Lung (tissue), 12 donors: Measurements from ENCODE around the gene FAM118A. TPM values are rescaled to one million over a fixed set of nuclear protein-coding genes. Genes with fewer than 3 reads are reported as not detected.

Source experiments
- ATAC-seq: fragments of 200-7000 bp; cut with Tn5 transposase; one replicate; pipeline ENCODE4 v1.9.1; 2020; ENCODE audit warnings: moderate number of reproducible peaks; ENCODE audit not compliant: insufficient read depth, low FRiP score
- DNase-seq, 3 donors: peaks; one replicate each; pipeline ENCODE4 v3.0.0-alpha.2; 2013 to 2017
- H3K27ac ChIP-seq, 2 donors: one replicate each; pipeline ENCODE4 v1.5.1; 2013; ENCODE audit warnings: mild to moderate bottlenecking in 2 of 2, moderate library complexity in 2 of 2, control low read depth in 1 of 2, inconsistent platforms in 1 of 2, low read depth in 1 of 2, low read length in 1 of 2
- H3K27me3 ChIP-seq, 3 donors: one replicate each; pipeline ENCODE4 v1.5.1; 2013; ENCODE audit warnings: low read length in 2 of 3; ENCODE audit not compliant: control insufficient read depth in 3 of 3, insufficient read depth in 3 of 3
- H3K36me3 ChIP-seq, 4 donors: one replicate each; pipeline ENCODE4 v1.5.1; 2013; ENCODE audit warnings: low read length in 4 of 4, mild to moderate bottlenecking in 1 of 4, moderate library complexity in 1 of 4; ENCODE audit not compliant: control insufficient read depth in 4 of 4, insufficient read depth in 4 of 4
- H3K4me1 ChIP-seq, 5 donors: one replicate each; pipeline ENCODE4 v1.5.1; 2013; ENCODE audit warnings: low read length in 5 of 5, mild to moderate bottlenecking in 2 of 5, moderate library complexity in 1 of 5; ENCODE audit not compliant: control insufficient read depth in 5 of 5, insufficient read depth in 5 of 5
- H3K4me3 ChIP-seq: one replicate; pipeline ENCODE4 v1.5.1; 2013; ENCODE audit warnings: mild to moderate bottlenecking, control low read depth, moderate library complexity
- H3K9ac ChIP-seq, 2 donors: one replicate each; pipeline ENCODE4 v1.5.1; 2013; ENCODE audit warnings: low read length in 2 of 2, control low read depth in 1 of 2; ENCODE audit not compliant: insufficient read depth in 1 of 2
- H3K9me3 ChIP-seq, 4 donors: one replicate each; pipeline ENCODE4 v1.5.1; 2013; ENCODE audit warnings: low read length in 3 of 4, mild to moderate bottlenecking in 1 of 4, moderate library complexity in 1 of 4; ENCODE audit not compliant: control insufficient read depth in 4 of 4, insufficient read depth in 3 of 4
- WGBS, 2 donors: extraction: QIAGEN DNeasy Blood & Tissue Kit; methylation state at CpG; one replicate each; pipeline ENCODE4 v1.1.7; 2013; 5-methylcytosine and 5-hydroxymethylcytosine counted together
- polyA plus RNA-seq, 2 donors: library from polyadenylated mRNA; stranded (reverse); fragments of 200-250 nt; gene quantifications; one replicate each; pipeline ENCODE4 v1.2.1, GENCODE V29; 2013
- total RNA-seq, 2 donors: library from RNA; depleted of rRNA in 1 of 2; stranded (reverse); fragments of >200 nt in 1 of 2; gene quantifications; one replicate each; pipeline ENCODE4 v1.2.1, GENCODE V29; 2014 to 2021
- TF ChIP-seq, protein P1 (sequence below): IDR thresholded peaks from 2 replicates; pipeline ENCODE4 v1.5.1; 2012; ENCODE audit warnings: mild to moderate bottlenecking; ENCODE audit errors: control extremely low read depth, extremely low read depth
- donor health status: control.
- donor health status: control.
- donor health status: Bipolar disorder and iron deficiency.
- donor health status: healthy.
- donor health status: DM: yes; HTN: yes; CAD: no.

The FAM118A gene
- total and polyA plus RNA-seq, 4 donors = 12.0 to 71.8 (median 28.4) TPM

DNA sequence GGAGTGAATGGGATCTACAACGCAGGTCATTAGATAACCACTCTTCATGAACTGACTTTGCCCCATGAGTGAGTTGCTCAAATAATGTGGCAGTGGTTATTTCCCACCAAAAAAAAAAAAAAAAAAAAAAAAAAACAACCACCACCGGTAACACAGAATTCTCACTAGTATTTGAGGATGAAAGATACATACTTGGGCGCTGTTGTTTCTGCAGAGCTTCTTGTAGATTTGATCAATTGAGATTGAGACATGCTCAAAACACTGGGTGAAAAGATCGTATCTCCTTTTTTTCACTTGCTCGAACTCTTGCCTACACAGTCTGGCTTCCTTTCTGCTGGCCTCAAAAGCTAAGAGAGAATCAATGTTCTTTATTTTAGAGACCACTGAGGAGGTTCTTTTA, 44.1 kb downstream of the FAM118A start:
- WGBS, 2 donors = 94 to 97% methylated on average over 5 of the region's 5 CpGs
- H3K27ac ChIP-seq = no peak overlapping the region
- H3K27me3 ChIP-seq = no peaks in the 10 kb centered on the region
- no peak for DNase-seq
- no peaks in the 10 kb centered on the region for H3K9me3 ChIP-seq
- no peaks in the 10 kb centered on the region for H3K36me3 ChIP-seq
- no peak overlapping the region for H3K9ac ChIP-seq
- H3K4me1 ChIP-seq = no peaks in the 10 kb centered on the region
- no peak overlapping the region for H3K4me3 ChIP-seq
- TF ChIP-seq, protein P1, sequence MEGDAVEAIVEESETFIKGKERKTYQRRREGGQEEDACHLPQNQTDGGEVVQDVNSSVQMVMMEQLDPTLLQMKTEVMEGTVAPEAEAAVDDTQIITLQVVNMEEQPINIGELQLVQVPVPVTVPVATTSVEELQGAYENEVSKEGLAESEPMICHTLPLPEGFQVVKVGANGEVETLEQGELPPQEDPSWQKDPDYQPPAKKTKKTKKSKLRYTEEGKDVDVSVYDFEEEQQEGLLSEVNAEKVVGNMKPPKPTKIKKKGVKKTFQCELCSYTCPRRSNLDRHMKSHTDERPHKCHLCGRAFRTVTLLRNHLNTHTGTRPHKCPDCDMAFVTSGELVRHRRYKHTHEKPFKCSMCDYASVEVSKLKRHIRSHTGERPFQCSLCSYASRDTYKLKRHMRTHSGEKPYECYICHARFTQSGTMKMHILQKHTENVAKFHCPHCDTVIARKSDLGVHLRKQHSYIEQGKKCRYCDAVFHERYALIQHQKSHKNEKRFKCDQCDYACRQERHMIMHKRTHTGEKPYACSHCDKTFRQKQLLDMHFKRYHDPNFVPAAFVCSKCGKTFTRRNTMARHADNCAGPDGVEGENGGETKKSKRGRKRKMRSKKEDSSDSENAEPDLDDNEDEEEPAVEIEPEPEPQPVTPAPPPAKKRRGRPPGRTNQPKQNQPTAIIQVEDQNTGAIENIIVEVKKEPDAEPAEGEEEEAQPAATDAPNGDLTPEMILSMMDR = no peak
- ATAC-seq = no peak

DNA sequence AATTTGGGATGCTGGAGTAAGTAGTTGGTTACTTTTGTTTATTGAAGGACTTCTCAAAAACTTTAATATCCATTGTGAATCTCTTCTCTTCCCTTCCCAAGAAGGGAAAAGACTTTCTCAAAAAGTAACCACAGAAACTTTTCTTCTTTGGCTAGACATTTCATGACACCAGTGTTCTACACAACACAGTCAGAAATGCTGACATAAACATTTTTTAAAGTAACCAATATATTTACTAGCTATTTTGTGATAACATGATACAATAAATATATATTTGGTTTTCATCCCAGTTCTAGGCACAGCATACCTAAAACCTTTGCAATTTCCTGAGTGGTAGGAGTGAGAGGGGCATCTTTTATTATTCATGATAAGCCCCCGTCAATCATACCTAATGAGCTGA, 47.8 kb downstream of the FAM118A start:
- ATAC-seq (no peak), DNase-seq (no peak)
- Histone ChIP-seq H3K4me3 (no peak overlapping the region), H3K36me3 (no peaks in the 10 kb centered on the region), H3K9ac (no peak overlapping the region), H3K4me1 (no peaks in the 10 kb centered on the region), H3K27ac (no peak overlapping the region), H3K27me3 (no peaks in the 10 kb centered on the region), H3K9me3 (no peaks in the 10 kb centered on the region)
- WGBS, 2 donors = 100% methylated on average over 1 of the region's 1 CpG
- TF ChIP-seq, protein P1 = no peak

DNA sequence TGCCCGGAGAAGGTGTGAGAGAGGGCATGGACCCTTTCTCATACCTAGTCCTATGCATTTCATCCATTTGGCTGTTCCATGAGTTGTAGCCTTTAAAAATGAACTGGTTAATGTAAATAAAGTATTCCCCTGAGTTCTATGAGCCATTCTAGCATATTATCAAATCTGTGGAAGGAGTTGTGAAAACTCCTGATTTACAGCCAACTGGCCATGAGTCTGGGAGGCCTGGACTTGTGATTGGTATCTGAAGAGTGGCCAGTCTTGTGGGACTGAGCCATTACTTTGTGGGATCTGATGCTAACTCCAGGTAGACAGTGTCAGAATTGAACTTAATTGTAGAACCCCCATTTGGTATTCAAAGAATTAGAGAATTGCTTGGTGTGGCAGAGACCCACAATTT, 48.4 kb downstream of the FAM118A start:
- H3K27me3 ChIP-seq = no peaks in the 10 kb centered on the region
- WGBS, 2 donors = 87 to 95% methylated on average over 1 of the region's 1 CpG
- no peak for ATAC-seq

GRCh38 chr22:45359627-45360026, 49.9 kb downstream of the FAM118A start:
- no peak for DNase-seq
- TF ChIP-seq, protein P1 = no peak
- Histone ChIP-seq H3K9ac (no peak overlapping the region), H3K27me3 (no peaks in the 10 kb centered on the region), H3K4me1 (no peaks in the 10 kb centered on the region), H3K27ac (no peak overlapping the region), H3K4me3 (no peak overlapping the region), H3K36me3 (no peaks in the 10 kb centered on the region), H3K9me3 (no peaks in the 10 kb centered on the region)
- no peak for ATAC-seq
- 62 to 69% methylated on average over 4 of the region's 4 CpGs for WGBS, 2 donors

More for the DNA sequence above, 48.4 kb downstream of the FAM118A start:
- Histone ChIP-seq H3K9me3 (no peaks in the 10 kb centered on the region), H3K4me3 (no peak overlapping the region), H3K36me3 (no peaks in the 10 kb centered on the region), H3K4me1 (no peaks in the 10 kb centered on the region), H3K9ac (no peak overlapping the region), H3K27ac (no peak overlapping the region)
- no peak for DNase-seq
- TF ChIP-seq, protein P1 = no peak
